GM21619 (cell line): ENCODE data around the gene AFDN.

Source experiments
- ATAC-seq: cut with Tn5 transposase; IDR thresholded peaks from one replicate; pipeline ENCODE4 v1.9.1; 2021; ENCODE audit not compliant: unreplicated experiment

The AFDN gene

GRCh38 chr6:167794161-167795157 lies 32.3 kb upstream of the AFDN start:
- no peak for ATAC-seq

GRCh38 chr6:167795321-167795811 lies 31.3 kb upstream of the AFDN start:
- no peak for ATAC-seq

- ATAC-seq, result no peak
These were observed 30.9 kb upstream of the AFDN start for GRCh38 chr6:167795874-167796191.

- ATAC-seq, result no peak
These were observed 30.3 kb upstream of the AFDN start for GRCh38 chr6:167796192-167796981.

GRCh38 chr6:167797011-167797471 lies 29.7 kb upstream of the AFDN start:
- ATAC-seq, result no peak

- no peak for ATAC-seq
These were observed 29.0 kb upstream of the AFDN start for GRCh38 chr6:167797476-167798265.

GRCh38 chr6:167798453-167798852 lies 28.3 kb upstream of the AFDN start:
- no peak for ATAC-seq

GRCh38 chr6:167799033-167799821 lies 27.5 kb upstream of the AFDN start:
- ATAC-seq, result no peak

GRCh38 chr6:167800549-167800948 lies 26.2 kb upstream of the AFDN start:
- no peak for ATAC-seq

GRCh38 chr6:167801263-167801662 lies 25.4 kb upstream of the AFDN start:
- no peak for ATAC-seq

GRCh38 chr6:167802339-167802738 lies 24.4 kb upstream of the AFDN start:
- no peak for ATAC-seq

GRCh38 chr6:167803816-167804215 lies 22.9 kb upstream of the AFDN start:
- ATAC-seq, result no peak

- ATAC-seq, result no peak
These were observed 22.3 kb upstream of the AFDN start for GRCh38 chr6:167804281-167805013.

- ATAC-seq, result no peak
These were observed 21.2 kb upstream of the AFDN start for GRCh38 chr6:167805349-167806060.

GRCh38 chr6:167806061-167806700 lies 20.5 kb upstream of the AFDN start:
- ATAC-seq, result no peak

- no peak for ATAC-seq
These were observed 19.5 kb upstream of the AFDN start for GRCh38 chr6:167807200-167807599.

GRCh38 chr6:167807756-167808155 lies 19.0 kb upstream of the AFDN start:
- no peak for ATAC-seq

- ATAC-seq, result no peak
These were observed 15.7 kb upstream of the AFDN start for GRCh38 chr6:167811040-167811439.
